ENCODE measurements around the gene AGA. TPM values are rescaled to one million over a fixed set of nuclear protein-coding genes. Genes with fewer than 3 reads are reported as not detected.

The AGA gene
- total RNA-seq, result 76.3 and 87.2 TPM in 2 replicates

DNA sequence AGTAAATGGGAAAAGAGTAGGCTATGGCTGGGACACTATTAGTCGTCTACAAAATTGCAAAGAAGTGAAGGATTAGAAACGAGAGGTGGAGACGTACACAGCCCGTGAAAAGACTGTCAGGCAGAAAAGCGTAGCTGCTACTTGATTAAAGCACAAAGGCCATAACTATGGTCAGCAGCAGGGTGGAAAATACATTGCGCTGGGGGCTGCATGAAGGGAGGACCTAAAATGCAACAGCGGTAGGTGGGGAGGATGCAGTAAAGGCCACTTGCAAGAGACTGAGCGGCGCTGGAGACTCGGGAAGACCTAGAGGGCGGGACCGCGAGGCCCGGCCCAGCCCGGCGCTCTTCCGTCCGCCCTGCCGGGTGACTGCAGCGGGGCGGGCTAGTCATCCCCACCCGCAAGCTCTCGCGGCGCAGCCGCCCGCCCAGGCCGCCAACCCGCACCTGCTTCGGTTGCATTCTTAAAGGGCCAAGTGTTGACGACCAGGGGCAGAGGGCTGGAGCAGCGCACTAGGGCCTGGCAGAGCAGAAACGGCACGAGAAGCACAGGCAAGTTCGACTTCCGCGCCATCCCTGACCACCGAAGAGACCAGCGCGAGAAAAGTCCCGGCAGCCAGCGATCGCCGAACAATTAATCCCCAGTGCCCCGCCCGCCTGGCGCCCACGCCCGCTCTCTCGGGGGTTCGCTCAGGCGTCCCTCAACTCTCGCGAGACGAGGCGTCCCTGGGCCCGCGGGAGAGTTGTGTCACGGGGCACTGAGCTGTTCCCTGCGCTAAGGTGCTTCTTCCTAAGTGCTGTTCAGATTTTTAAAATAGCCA, at the start of gene AGA:
Gene AGA (minus strand): TSS at position 635 of the 820 bp plus-strand sequence. CDS start 62 bp downstream, at position 573.

Other genes with a start within 250 kb of the AGA start
- 6.7 and 14.6 TPM in 2 replicates for gene NEIL3, start 132.6 kb downstream of the AGA start, total RNA-seq

Measured in uterine smooth muscle cell (primary cell).